Activated naive CD4-positive, alpha-beta T cell treated with Interleukin-2 at 50 U/mL for 16 hours (primary cell): ENCODE results near the gene TTC31.
"Not testable (repeated sequence)": the region's sequence is repeated elsewhere in the genome, so short reads cannot be mapped to it uniquely, and the experiment has no call there.

ENCODE experiments used
- DNase-seq: peaks from one replicate; pipeline ENCODE4 v3.0.0-alpha.2; 2020

The TTC31 gene

DNA sequence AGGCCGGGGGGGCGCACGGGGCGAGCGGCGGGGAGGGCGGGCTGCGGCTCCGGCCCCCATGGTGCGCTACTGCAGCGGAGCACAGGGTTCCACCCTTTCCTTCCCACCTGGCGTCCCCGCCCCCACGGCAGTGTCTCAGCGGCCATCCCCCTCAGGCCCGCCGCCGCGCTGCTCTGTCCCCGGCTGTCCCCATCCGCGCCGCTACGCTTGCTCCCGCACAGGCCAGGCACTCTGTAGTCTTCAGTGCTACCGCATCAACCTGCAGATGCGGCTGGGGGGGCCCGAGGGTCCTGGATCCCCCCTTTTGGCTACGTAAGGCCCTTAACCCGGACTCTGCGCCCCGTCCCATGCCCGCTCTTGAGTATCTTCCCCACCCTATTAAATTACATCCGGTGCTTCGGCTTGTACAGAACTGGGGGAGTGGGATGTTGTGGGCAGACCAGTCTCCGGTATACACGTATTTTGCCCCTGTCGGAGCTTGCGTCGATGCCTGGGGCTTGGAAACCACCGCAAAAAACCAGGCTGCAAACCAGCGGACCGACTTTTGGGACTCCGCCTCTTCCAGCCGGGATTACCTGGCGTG lies 25.2 kb upstream of the TTC31 start:
- DNase-seq, result peak; percentile 85

DNA sequence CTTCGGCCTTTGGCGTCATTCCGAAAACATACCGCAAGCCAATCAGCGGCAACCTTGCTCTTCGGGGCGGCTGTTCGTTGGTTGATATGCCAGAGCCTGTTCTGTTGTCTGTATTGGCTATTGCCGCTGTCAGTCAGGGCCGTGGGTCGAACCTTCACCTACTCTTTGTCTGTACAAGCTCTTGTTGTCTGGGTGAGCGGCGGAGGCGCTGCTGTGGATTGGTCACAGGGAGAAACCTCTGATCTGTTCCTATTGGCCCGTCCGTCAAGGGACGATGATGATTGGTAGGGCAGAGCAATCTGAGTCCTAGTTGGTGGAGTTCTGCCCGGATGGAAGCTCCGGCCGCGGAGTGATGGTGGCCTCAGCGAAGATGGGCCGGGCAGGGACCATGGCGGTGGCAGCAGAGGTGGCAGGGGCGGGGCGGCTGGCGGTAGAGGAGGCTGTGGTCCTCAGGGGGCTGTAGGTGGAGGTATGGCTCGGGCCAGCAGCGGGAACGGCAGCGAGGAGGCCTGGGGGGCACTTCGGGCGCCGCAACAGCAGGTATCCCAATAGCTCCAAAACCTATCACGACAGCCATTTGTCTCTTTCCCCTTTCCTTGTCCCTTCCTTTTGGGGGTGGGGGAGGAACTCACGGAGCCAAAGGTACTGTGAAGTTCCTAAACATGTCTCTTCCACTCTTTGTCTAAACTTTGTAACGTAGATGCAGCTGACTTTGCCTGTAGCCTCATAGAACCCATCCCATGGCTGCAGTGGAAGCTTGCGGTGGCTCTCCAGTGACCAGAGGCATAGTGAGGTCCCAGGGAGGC lies 24.5 kb upstream of the TTC31 start, which contains the start of gene WBP1:
Gene WBP1 (plus strand): TSS at position 307 of the 806 bp plus-strand sequence. CDS start 165 bp downstream, at position 472.
- DNase-seq, result peak; percentile 99

DNA sequence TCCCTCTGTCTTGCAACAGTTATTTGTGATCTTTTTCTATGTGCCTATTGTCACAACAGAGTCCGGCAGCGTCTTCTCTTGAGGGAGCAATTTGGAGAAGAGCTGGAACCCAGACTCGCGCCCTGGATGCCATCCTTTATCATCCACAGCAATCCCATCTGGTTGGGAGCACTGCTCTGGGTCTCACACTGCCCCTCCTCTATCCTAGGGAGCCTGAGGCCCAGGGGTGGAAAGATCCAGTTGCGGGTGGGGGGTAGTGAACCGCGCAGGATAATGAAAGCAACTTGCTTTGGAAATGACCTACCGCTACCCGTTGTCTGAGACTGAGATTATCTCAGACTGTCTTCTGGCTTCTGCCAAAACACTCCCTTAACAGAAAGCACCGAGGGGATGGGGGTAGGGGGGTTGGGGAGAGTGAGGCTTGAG lies 23.9 kb upstream of the TTC31 start:
- no peak for DNase-seq

DNA sequence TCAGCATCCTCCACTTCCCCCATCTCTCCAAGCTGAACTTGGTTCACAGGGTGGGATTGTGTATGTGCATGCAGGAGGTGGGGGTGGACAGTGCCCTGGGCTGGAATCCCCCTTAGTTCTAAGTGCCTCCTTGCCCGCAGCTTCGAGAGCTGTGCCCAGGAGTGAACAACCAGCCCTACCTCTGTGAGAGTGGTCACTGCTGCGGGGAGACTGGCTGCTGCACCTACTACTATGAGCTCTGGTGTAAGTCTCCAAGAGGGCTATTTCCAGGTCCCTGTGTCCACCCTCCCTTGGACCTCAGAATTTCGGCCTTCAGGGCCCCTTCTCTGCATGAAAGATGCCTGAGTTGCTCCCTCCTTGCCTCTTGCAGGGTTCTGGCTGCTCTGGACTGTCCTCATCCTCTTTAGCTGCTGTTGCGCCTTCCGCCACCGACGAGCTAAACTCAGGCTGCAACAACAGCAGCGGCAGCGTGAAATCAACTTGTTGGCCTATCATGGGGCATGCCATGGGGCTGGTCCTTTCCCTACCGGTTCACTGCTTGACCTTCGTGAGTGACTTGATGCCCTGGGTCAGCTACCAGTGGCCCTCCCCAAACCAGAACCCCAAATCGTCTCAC lies 23.3 kb upstream of the TTC31 start:
- not testable (repeated sequence) for DNase-seq

DNA sequence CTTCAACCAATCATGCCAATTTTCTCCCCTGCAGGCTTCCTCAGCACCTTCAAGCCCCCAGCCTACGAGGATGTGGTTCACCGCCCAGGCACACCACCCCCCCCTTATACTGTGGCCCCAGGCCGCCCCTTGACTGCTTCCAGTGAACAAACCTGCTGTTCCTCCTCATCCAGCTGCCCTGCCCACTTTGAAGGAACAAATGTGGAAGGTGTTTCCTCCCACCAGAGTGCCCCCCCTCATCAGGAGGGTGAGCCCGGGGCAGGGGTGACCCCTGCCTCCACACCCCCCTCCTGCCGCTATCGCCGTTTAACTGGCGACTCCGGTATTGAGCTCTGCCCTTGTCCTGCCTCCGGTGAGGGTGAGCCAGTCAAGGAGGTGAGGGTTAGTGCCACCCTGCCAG lies 22.7 kb upstream of the TTC31 start:
- DNase-seq, result not testable (repeated sequence)

DNA sequence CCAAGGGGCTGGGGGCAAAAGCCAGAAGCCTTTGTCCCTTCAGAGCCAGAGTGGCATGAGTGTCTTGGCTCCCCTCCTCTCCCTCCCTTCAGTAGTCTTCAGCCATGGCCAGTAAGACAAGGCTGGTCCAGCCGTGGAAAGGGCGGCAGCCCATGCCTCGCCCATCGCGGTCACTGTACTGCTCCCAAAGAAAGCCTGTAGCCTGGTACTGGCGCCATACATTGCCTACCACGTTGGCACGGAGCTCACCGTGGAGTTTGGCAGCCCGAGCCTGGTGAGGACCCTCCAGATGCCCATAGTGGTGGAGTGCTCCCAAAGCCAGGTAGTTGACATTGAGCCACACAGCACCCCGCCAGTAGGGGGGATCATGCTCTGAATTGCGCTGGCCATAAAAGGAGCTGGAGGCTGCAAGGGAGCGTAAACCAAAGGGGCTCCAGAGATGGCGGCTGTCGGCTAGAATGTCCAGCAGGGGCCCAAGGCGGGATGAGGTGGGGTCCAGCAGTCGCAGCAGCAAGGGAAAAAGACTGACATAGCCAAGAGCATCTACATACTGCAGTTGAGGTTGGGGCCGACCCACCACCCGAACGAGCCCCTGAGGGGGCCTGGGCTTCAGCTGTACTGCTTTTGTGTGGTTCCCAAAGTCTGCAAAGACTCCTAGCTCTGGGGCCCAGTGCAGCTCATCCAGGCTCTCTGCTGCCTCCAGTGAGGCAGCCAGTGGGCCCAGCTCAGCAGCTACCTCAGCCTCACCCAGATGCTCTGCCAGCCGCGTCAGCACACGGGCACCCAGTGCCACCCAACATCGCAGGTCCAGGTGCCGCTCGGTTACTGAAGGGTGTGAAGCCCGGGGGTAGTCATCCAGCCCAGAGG lies 21.5 kb upstream of the TTC31 start:
- DNase-seq, result no peak

DNA sequence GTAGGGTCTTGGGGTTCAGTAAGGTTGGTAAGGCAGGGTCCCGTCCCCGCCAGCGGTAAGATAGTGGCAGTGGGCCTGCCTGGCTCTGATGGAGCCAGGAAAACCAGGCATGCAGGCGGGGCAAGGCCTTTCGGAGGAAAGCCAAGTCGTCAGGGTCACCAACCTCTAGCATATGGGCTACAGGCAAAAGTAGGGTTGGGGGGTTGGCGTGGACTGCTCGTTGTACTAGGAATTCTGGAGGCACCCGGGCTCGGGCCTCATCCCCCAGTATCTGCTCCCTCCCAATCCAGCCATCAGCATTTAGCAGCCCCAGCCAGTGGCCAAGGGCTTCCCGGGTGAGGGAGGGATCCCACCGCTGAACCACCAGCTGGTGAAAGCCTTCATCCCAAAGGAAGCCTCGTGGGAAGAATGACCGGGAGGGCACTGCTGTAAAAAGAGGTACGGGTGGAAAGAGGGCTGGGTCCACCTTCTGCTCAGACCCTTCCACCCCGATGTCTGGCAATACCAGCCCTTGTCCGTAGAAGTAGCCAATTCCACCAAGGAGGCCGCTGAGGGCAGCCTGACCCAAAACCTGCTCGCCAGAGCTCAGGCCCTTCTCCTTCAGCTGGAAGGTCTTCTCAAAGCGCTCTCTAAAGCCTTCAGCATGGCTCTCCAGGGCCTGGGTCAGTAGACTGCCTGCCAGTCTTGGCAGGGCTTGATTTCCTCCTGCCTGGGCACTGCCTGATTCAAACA lies 20.7 kb upstream of the TTC31 start:
- no peak for DNase-seq

DNA sequence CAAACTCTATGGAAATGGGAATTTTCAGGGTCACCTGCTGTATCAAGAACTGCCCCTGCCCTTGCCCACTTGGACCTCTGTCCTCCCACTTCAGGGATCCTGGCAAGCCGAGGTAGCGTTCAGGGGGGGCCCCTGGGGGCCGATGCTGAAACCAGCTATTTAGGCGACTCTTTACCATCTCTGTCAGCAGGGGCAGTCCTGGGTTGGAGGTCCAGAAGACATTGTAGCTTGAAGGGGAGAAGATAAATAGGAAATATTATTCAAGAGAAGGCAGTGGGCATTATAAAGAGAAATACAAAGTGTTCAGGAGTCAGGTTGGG lies 20.1 kb upstream of the TTC31 start:
- DNase-seq, result no peak

DNA sequence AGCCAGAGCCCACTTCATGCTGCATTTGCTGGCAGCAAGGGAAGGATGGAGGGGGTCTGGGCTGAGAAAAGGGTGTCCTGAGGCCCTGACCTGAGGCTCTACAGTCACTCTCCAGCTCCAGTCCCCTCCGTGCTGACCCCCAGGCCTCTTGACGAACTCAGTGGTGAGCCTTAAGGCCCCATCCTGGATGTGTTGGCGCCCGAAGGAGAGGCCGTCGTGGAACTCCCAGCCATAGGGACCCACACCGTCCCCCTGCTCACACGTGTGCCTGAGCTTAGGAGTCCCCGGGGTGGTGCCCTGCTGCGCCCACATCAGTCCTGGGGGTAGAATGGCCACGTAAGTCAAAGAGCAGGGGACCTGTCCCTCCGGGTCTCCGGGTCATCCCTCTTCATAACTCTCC lies 18.5 kb upstream of the TTC31 start:
- DNase-seq, result no peak

DNA sequence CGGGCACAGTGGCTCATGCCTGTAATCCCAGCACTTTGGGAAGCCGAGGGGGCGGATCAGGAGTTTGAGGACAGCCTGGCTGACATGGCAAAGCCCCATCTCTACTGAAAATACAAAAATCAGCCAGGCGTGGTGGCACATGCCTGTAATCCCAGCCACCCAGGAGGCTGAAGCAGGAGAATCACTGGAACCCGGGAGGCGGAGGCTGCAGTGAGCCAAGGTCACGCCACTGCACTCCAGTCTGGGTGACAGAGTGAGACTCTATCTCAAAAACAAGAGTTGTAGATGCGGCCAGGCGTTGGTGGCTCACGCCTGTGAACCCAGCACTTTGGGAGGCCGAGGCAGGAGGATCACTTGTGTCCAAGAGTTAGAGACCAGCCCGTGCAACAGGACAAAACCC lies 12.1 kb upstream of the TTC31 start:
- not testable (repeated sequence) for DNase-seq

DNA sequence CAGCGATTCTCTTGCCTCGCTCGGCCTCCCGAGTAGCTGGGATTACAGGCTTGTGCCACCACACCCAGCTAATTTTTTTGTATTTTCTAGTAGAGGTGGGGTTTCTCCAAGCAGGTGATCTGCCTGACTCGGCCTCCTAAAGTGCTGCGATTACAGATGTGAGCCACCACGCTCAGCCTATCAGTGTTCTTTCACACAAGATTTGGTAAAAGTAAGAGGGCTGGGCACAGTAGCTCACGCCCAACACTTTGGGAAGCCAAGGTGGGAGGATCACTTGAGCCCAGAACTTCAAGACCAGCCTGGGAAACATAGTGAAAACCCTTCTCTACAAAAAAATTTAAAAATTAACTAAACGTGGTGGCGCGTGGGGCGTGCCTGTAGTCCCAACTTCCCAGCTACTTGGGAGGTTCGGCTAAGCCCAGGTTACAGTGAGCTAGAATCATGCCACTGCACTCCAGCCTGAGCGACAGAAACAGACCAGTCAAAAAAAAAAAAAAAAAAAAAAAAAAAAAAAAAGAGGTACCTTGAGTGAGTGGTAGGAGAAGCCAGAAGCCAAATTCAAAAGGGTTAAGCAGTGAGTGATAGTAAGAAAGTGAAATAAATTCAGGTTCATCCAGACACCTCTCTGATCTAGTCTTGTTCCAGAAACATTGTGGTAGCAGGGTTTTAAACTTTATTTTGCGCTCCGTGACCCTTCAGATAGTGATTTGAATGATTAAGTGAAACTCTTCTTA lies 11.4 kb upstream of the TTC31 start:
- DNase-seq, result no peak

DNA sequence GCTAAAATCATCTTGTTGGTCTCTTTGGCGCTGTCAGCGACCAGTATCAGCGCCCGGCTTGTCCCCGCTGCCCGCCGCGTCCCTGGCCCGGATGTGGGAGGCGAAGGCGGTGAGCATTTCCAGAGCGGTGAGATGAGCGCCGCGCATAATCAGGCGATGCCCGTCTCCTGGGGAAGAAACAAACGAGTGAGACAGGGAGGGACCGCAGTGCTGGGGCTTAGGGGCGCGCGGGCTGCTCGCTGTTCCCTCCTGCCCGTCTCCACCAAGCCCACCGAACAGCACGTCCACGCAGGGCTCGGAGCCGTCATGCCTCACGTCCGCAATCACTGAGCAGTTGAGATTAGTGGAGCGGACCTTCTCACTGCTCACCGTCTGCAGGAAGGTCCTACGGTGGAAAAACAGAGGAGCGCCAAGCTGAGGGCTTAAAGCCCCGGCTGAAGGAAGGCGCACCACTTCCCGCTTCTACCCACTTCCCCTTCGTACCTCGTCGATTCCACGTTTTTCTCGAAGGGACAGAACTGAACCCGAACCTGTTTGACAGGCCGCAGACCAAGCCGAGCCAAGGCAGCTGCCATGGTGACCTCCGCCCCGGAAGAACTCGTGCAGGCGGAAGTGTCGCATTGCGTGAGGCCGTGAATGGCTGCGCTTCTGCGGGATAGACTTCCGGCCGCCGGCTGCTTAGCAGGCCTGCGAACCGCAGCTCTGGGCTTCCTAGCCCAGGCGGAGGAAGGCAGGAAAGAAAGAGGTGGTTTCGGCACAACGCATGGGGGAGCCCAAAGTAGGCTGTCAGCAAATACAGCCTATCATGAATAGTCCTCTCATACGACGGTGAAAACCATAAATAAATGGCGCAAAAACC lies 10.6 kb upstream of the TTC31 start, which contains the start of gene MRPL53:
Gene MRPL53 (minus strand): TSS at position 595 of the 859 bp plus-strand sequence. CDS start 20 bp downstream, at position 575.
- peak; percentile 96 for DNase-seq

DNA sequence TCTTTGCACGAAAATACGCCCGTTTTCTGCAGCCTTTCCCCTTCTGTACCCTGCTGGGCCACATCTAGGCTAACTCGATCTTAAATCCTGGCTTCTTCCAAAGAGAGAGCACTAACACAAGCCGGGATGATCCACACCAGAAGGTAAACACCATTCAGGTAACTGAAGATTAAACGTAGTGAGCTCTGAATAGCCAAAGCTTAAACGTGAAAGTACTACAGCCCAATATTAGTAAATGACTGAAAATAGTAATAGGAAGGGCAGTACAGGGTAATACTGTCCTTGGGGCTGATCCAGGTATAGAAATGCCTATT lies 10.0 kb upstream of the TTC31 start:
- DNase-seq, result no peak

DNA sequence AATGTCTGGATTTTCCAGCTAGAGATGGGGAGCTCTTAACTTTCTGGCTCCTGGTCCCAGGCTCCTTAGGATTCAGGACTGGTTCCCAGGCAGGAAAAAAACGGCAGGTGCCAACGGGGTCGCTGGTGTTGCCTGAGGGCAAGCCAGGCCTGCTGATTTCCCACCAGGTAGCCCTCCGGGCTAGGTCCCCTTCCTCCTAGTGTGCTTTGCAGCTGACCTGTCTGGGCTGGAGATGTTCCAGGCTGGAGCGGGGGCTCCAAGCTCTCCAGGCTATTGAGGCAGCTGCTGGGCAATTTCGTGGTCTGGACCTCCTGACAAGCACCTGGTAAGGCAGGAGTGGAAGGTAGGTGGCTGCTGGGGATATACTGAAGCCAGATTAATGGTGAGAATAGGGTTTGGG lies 8.4 kb upstream of the TTC31 start:
- DNase-seq, result no peak

DNA sequence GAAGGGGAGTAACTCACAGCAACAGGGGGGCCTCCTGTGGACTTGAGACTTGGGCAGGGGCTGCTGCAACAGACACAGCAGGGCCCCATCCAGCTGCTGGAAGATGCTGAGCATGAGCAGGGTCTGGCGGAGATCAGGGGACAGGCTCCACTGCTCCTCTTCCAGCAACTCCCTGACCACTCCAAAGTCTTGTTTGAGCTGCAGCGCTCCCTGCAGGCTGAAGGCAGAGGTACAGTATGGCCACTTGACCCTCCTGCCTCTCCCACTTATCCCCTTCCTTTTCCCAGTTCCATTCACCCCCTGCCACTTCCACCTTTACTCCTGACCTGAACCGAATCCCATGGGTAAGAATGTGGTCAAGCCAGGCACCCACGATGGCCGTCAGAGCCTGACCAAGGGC lies 8.0 kb upstream of the TTC31 start:
- DNase-seq, result no peak

DNA sequence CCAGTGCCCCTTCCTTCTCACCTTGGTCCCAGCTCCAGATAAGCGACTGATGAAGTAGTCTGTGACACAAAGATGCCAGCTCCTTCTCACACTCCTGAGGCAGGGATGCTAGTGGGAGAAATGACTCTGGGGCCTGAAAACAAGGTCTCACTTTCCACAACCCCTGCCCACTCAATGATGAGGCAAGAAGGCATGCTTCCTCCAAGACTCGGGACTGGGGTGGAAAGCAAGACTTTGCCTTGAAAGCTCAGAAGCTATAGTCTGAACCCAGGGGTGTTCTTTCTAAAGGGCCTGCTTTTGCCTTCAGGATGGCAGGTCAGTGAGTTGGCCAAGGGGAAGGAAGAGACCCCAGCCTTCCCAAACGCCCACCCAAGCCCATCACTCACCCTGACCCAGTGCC lies 1.4 kb upstream of the TTC31 start:
- no peak for DNase-seq

DNA sequence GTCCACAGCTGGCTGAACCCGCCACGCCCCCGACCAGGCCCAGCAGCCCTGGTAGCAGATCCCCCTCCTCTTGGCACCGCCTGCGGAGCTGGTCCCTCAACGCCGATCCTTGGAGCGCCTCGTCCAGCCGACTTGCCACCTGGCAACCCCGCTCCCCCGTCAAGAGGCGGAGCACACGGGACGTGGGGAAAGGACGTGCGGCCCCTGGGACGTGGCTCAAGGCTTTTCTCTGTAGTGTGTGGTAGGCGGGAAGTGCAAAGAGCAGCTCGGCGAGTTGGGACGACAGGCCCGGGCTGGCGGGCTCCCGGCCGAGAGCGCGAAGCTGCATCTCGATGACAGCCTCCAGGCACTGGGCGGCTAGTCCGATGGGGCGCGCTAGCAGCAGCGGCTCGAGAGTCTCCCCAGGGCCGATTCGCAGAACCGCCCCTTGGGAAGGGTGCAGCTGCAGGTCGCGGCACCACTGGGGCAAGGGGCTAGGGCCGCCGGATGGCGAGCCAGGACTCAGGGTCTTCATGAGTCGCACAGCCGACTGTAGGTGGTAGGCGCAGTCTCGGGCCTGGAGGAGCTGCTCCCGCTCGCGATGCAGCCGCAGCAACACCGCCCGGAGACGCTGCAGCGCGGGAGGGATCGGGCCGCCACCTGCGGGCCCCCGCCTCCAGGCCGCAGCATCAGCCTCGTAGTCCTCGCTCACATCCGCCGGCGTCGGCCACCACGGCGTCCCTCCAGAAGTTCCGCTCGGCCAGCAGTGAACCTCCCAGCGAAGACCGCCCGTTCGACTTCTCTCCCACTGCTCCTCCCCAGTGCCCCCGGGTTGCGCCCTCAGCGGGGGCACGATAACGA lies 700 bp upstream of the TTC31 start:
- DNase-seq, result peak; percentile 64

DNA sequence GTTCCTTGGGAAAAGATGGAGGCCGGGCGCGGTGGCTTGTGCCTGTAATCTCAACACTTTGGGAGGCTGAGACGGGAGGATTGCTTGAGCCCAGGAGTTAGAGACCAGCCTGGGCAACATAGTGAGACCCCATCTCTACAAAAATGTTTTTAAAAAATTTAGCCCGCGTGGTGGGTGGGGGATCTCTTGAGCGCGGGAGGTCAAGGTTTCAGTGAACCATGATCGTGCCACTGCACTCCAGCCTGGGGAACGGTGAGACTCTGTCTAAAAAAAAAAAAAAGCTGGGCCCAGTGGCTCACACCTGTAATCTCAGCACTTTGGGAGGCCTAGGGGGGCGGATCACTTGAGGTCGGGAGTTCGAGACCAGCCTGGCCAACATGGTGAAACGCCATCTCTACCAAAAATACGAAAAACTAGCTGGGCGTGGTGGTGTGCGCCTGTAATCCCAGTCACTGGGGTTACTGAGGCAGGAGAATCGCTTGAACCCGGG lies 839 bp downstream of the TTC31 start:
- DNase-seq, result not testable (repeated sequence)

DNA sequence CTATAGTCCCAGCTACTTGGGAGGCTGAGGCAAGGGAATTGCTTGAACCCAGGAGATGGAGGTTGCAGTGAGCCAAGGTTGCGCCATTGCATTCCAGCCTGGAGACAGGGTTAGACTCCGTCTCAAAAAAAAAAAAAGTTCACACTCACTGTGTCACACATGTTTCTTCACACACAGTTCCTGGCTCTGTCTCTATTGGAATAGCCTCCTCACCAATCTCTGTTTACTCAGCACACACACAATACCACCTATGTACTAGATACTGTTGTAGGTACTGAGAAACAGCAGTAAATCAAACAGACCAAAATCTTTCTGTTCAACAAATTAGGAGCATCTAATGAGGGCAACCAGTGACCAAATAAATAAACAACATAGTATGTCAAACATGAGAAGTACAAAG lies 3.3 kb downstream of the TTC31 start:
- no peak for DNase-seq
